T-helper 2 cell (primary cell): ENCODE data around the gene AREL1.

Source experiments
- DNase-seq, 5 experiments: peaks; one replicate each; pipeline versions ENCODE4 v3.0.0 to v3.0.0-alpha.2; 2012 to 2022

The AREL1 gene

GRCh38 chr14:74658535-74659131, 54.2 kb downstream of the AREL1 start:
- no peak for DNase-seq

GRCh38 chr14:74656964-74657363, 55.9 kb downstream of the AREL1 start:
- DNase-seq, result no peak

GRCh38 chr14:74655599-74656395, 57.1 kb downstream of the AREL1 start:
- DNase-seq, result no peak

GRCh38 chr14:74654931-74655330, 57.9 kb downstream of the AREL1 start:
- no peak for DNase-seq

- DNase-seq, result no peak
Observed at GRCh38 chr14:74653386-74654138, 59.3 kb downstream of the AREL1 start.

GRCh38 chr14:74652541-74652940, 60.3 kb downstream of the AREL1 start:
- no peak for DNase-seq

GRCh38 chr14:74650927-74651686, 61.8 kb downstream of the AREL1 start:
- no peak for DNase-seq

GRCh38 chr14:74649673-74650072, 63.2 kb downstream of the AREL1 start:
- no peak for DNase-seq

- DNase-seq, result no peak
Observed at GRCh38 chr14:74649167-74649566, 63.7 kb downstream of the AREL1 start.

GRCh38 chr14:74648601-74649000, 64.3 kb downstream of the AREL1 start:
- DNase-seq, result no peak

- DNase-seq, result no peak
Observed at GRCh38 chr14:74647678-74648461, 65.0 kb downstream of the AREL1 start.

- DNase-seq, result no peak
Observed at GRCh38 chr14:74647061-74647677, 65.7 kb downstream of the AREL1 start.

- DNase-seq, result no peak
Observed at GRCh38 chr14:74645756-74646470, 67.0 kb downstream of the AREL1 start.

- no peak for DNase-seq
Observed at GRCh38 chr14:74645244-74645643, 67.6 kb downstream of the AREL1 start.

- no peak for DNase-seq
Observed at GRCh38 chr14:74641601-74642391, 71.1 kb downstream of the AREL1 start.

- no peak for DNase-seq
Observed at GRCh38 chr14:74638966-74639365, 73.9 kb downstream of the AREL1 start.

GRCh38 chr14:74638066-74638465, 74.8 kb downstream of the AREL1 start:
- no peak for DNase-seq

- DNase-seq, result no peak
Observed at GRCh38 chr14:74637178-74637550, 75.7 kb downstream of the AREL1 start.

- DNase-seq, result no peak
Observed at GRCh38 chr14:74636424-74637177, 76.3 kb downstream of the AREL1 start.
